ENCODE data around the gene CCDC9.
"Not testable (repeated sequence)": the region's sequence is repeated elsewhere in the genome, so short reads cannot be mapped to it uniquely, and the experiment has no call there.

CCDC9 gene

DNA sequence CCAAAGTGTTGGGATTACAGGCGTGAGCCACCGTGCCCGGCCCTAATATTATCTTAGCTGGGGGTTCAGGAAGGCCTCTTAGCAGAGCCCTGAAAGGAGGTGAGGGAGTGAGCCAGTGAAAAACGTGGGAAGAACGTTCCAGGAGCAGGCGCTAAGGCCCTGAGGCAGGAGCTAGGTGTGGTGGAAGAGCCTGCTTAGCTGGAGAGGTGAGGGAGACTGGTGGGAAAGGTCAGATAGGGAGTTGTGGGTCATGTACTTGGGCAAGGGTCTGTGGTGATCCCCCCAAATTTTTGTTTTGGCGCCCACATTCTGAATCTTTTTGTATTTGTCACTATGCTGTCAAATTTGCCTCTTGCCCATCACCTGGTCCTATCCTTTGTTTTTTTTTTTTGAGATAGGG lies 13.3 kb downstream of the CCDC9 start:
- Histone ChIP-seq H3K36me3 (ENCODE audit: control insufficient read depth, low read depth, low read length) (peaks cover 29% of the 10 kb centered on the region), H3K27ac (ENCODE audit: low read length) (no peak overlapping the region), H3K4me1 (ENCODE audit: control insufficient read depth, low read depth, low read length) (no peaks in the 10 kb centered on the region), H3K27me3 (ENCODE audit: control insufficient read depth, insufficient read depth, low read length) (no peaks in the 10 kb centered on the region), H3K9ac (ENCODE audit: low read length) (no peak overlapping the region), H3K9me3 (ENCODE audit: control insufficient read depth, low read depth, low read length) (no peaks in the 10 kb centered on the region), H3K4me3 (ENCODE audit: low read length) (no peak overlapping the region)

- no peaks in the 10 kb centered on the region for H3K9me3 ChIP-seq (ENCODE audit: control insufficient read depth, low read depth, low read length)
- H3K4me1 ChIP-seq (ENCODE audit: control insufficient read depth, low read depth, low read length): peaks cover 1% of the 10 kb centered on the region
- peaks cover 27% of the 10 kb centered on the region for H3K36me3 ChIP-seq (ENCODE audit: control insufficient read depth, low read depth, low read length)
- H3K27ac ChIP-seq (ENCODE audit: low read length): no peak overlapping the region
- peaks cover 5% of the 10 kb centered on the region for H3K27me3 ChIP-seq (ENCODE audit: control insufficient read depth, insufficient read depth, low read length)
- no peak overlapping the region for H3K4me3 ChIP-seq (ENCODE audit: low read length)
- no peak overlapping the region for H3K9ac ChIP-seq (ENCODE audit: low read length)
Observed at GRCh38 chr19:47270408-47270807, 14.1 kb downstream of the CCDC9 start.

DNA sequence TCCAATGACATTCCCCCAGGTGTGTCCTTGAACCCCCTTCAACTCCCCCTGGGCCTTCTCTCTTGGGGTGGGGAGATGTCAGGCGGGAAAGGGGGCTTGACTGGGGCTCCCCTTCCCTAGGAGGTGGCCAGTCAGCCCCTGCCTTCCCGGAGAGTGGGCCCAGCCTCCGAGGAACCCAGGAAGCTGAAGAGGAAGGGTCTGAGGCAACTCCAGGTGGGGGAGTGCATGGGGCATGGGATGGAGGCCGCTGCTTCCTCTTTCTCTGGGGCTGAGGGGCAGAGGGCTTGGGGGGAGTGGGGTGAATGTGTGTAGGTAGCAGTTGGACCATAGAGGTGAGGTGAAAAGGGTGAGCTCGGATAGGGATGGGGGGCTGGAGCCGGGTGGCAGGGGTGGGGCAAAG lies 15.6 kb downstream of the CCDC9 start:
- no peaks in the 10 kb centered on the region for H3K9me3 ChIP-seq (ENCODE audit: control insufficient read depth, low read depth, low read length)
- H3K9ac ChIP-seq (ENCODE audit: low read length): no peak overlapping the region
- H3K4me3 ChIP-seq (ENCODE audit: low read length): peak overlapping the region; percentile 95
- H3K36me3 ChIP-seq (ENCODE audit: control insufficient read depth, low read depth, low read length): peaks cover 19% of the 10 kb centered on the region
- peaks cover 6% of the 10 kb centered on the region for H3K4me1 ChIP-seq (ENCODE audit: control insufficient read depth, low read depth, low read length)
- peaks cover 16% of the 10 kb centered on the region for H3K27me3 ChIP-seq (ENCODE audit: control insufficient read depth, insufficient read depth, low read length)
- H3K27ac ChIP-seq (ENCODE audit: low read length): no peak overlapping the region

DNA sequence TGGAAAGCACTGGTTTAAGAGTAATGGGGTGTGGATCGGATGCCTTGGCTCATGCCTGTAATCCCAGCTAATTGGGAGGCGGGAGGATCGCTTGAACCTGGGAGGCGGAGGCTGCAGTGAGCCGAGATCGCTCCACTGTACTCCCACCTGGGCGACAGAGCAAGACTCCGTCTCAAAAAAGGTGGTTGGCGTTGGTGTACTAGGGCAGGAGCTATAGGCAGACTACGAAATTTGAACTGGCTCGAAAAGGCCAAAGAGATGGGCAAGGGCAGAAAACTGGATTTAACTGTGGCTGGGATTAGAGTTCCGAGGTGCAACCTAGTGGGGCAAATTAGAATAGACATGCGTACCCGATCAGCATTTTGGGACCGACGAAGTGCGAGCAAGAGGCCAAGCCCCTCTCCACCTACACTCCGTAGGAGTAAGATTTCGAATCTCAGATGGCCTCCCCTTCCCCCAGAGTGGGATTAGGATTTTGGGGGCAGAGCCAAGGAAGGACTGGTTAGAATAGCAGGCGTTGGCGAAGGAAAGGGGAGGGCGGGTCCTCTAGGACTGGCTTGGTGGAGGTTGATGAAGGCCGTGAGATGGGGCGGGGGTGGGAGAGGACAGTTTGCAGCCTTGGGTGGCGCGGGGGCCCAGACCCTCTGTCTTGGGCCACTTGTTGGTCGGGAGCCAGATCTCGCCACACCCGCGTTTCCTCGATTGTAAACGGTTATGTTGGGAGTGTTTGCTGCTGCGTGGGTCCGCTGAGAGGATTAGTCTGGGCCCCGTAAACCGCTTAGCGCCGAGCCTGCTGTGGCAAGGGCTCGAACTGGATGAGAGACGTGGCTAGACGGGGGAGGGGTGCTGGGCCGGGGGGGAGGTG lies 16.4 kb downstream of the CCDC9 start:
- Histone ChIP-seq H3K4me1 (ENCODE audit: control insufficient read depth, low read depth, low read length) (peaks cover 6% of the 10 kb centered on the region), H3K9me3 (ENCODE audit: control insufficient read depth, low read depth, low read length) (no peaks in the 10 kb centered on the region), H3K36me3 (ENCODE audit: control insufficient read depth, low read depth, low read length) (peaks cover 15% of the 10 kb centered on the region), H3K27ac (ENCODE audit: low read length) (no peak overlapping the region), H3K9ac (ENCODE audit: low read length) (peak overlapping the region; percentile 84), H3K27me3 (ENCODE audit: control insufficient read depth, insufficient read depth, low read length) (peaks cover 16% of the 10 kb centered on the region), H3K4me3 (ENCODE audit: low read length) (peak overlapping the region; percentile 95)

GRCh38 chr19:47273313-47274070 lies 17.2 kb downstream of the CCDC9 start:
- Histone ChIP-seq H3K9ac (ENCODE audit: low read length) (peak overlapping the region; percentile 84), H3K27ac (ENCODE audit: low read length) (peak overlapping the region; percentile 25), H3K36me3 (ENCODE audit: control insufficient read depth, low read depth, low read length) (peaks cover 10% of the 10 kb centered on the region), H3K9me3 (ENCODE audit: control insufficient read depth, low read depth, low read length) (no peaks in the 10 kb centered on the region), H3K4me1 (ENCODE audit: control insufficient read depth, low read depth, low read length) (peaks cover 6% of the 10 kb centered on the region), H3K27me3 (ENCODE audit: control insufficient read depth, insufficient read depth, low read length) (peaks cover 16% of the 10 kb centered on the region), H3K4me3 (ENCODE audit: low read length) (peak overlapping the region; percentile 95)

DNA sequence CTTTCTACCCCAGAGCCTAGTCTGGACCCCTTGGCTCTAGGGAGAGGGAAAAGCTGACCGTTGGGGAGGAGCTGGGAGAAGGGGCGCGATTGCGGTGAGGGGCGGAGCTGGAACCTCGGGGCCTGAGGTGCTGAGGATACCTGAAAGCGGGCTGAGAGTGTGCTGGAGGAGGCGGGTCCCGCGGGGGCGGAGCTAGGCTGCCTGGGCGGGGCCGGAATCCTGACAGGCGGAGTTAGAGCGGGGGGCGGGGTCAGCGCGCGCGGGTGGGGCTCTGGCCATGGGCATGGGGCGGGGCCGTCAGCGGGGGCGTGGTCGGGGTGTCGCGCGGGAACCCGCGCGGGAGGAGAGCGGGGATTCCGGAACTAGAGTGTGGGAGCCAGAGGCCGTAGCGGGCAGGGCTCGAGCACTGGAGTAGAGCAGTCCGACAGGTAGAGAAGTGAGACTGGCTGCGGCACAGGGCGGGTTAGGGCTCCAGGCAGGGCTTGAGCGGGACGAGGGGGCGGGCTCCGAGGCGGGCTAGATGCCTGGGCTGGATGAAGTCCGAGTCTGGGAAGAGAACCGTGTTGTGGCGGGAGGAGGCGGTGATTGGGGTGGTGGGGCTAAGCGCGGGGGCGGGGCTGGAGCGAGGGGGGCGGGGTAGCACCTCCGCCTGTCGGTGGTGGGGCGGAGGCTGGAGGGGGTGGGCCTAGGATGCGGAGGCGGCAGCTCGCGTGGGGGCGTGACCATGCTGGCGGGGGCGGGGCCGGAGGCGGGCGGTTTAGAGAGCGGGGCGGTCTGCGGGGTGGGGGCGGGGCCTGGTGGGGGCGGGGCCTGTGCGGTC lies 18.0 kb downstream of the CCDC9 start, which contains the start of gene INAFM1:
Gene INAFM1 (plus strand): TSS at position 815 of the 820 bp plus-strand sequence. CDS start 35 bp downstream, outside the sequence.
- peaks cover 6% of the 10 kb centered on the region for H3K4me1 ChIP-seq (ENCODE audit: control insufficient read depth, low read depth, low read length)

GRCh38 chr19:47274891-47275761 lies 18.8 kb downstream of the CCDC9 start:
- Histone ChIP-seq H3K27me3 (ENCODE audit: control insufficient read depth, insufficient read depth, low read length) (peaks cover 16% of the 10 kb centered on the region), H3K9me3 (ENCODE audit: control insufficient read depth, low read depth, low read length) (no peaks in the 10 kb centered on the region), H3K9ac (ENCODE audit: low read length) (no peak overlapping the region), H3K27ac (ENCODE audit: low read length) (no peak overlapping the region), H3K36me3 (ENCODE audit: control insufficient read depth, low read depth, low read length) (peaks cover 9% of the 10 kb centered on the region), H3K4me1 (ENCODE audit: control insufficient read depth, low read depth, low read length) (peaks cover 6% of the 10 kb centered on the region), H3K4me3 (ENCODE audit: low read length) (peak overlapping the region; percentile 53)

More for the DNA sequence above, 18.0 kb downstream of the CCDC9 start, which contains the start of gene INAFM1:
- H3K9ac ChIP-seq (ENCODE audit: low read length): peak within 1 kb of the TSS; percentile 84
- H3K9me3 ChIP-seq (ENCODE audit: control insufficient read depth, low read depth, low read length): no peaks in the 10 kb centered on the region
- H3K36me3 ChIP-seq (ENCODE audit: control insufficient read depth, low read depth, low read length): peaks cover 9% of the 10 kb centered on the region
- H3K27ac ChIP-seq (ENCODE audit: low read length): peak within 1 kb of the TSS; percentile 25
- peaks cover 16% of the 10 kb centered on the region for H3K27me3 ChIP-seq (ENCODE audit: control insufficient read depth, insufficient read depth, low read length)
- peak within 1 kb of the TSS; percentile 95 for H3K4me3 ChIP-seq (ENCODE audit: low read length)

GRCh38 chr19:47275791-47276461 lies 19.6 kb downstream of the CCDC9 start:
- H3K36me3 ChIP-seq (ENCODE audit: control insufficient read depth, low read depth, low read length): peaks cover 2% of the 10 kb centered on the region
- H3K27me3 ChIP-seq (ENCODE audit: control insufficient read depth, insufficient read depth, low read length): peaks cover 16% of the 10 kb centered on the region
- H3K4me1 ChIP-seq (ENCODE audit: control insufficient read depth, low read depth, low read length): peaks cover 6% of the 10 kb centered on the region
- no peaks in the 10 kb centered on the region for H3K9me3 ChIP-seq (ENCODE audit: control insufficient read depth, low read depth, low read length)
- H3K27ac ChIP-seq (ENCODE audit: low read length): no peak overlapping the region
- no peak overlapping the region for H3K4me3 ChIP-seq (ENCODE audit: low read length)
- H3K9ac ChIP-seq (ENCODE audit: low read length): no peak overlapping the region

DNA sequence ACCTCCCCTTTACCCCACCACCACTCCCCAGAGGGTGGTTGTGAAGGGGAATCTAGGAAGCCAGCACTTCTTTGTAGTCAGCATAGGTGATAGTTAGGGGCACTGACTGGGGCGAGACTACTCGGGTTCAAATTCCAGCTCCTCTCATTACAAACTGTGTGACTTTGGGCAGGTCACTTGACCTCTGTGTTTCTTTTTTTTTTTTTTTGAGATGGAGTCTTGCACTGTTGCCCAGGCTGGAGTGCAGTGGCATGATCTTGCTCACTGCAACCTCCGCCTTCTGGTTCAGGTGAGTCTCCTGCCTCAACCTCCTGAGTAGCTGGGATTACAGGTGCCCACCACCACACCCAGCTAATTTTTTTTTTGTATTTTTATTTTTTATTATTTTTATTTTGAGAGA lies 20.2 kb downstream of the CCDC9 start:
- not testable (repeated sequence) for H3K36me3 ChIP-seq (ENCODE audit: control insufficient read depth, low read depth, low read length); H3K4me3 ChIP-seq (ENCODE audit: low read length); H3K27ac ChIP-seq (ENCODE audit: low read length); H3K9me3 ChIP-seq (ENCODE audit: control insufficient read depth, low read depth, low read length); H3K9ac ChIP-seq (ENCODE audit: low read length); H3K4me1 ChIP-seq (ENCODE audit: control insufficient read depth, low read depth, low read length)
- peaks cover 16% of the 10 kb centered on the region for H3K27me3 ChIP-seq (ENCODE audit: control insufficient read depth, insufficient read depth, low read length)

GRCh38 chr19:47280183-47280797 lies 24.0 kb downstream of the CCDC9 start:
- H3K4me1 ChIP-seq (ENCODE audit: control insufficient read depth, low read depth, low read length): peaks cover 6% of the 10 kb centered on the region
- H3K36me3 ChIP-seq (ENCODE audit: control insufficient read depth, low read depth, low read length): no peaks in the 10 kb centered on the region
- no peak overlapping the region for H3K9ac ChIP-seq (ENCODE audit: low read length)
- no peak overlapping the region for H3K27ac ChIP-seq (ENCODE audit: low read length)
- no peak overlapping the region for H3K4me3 ChIP-seq (ENCODE audit: low read length)
- H3K9me3 ChIP-seq (ENCODE audit: control insufficient read depth, low read depth, low read length): no peaks in the 10 kb centered on the region
- peaks cover 12% of the 10 kb centered on the region for H3K27me3 ChIP-seq (ENCODE audit: control insufficient read depth, insufficient read depth, low read length)

Data from iPS-18a (cell line).